Osteoblast (primary cell): ENCODE data around the gene RNF5. TPM values are rescaled to one million over a fixed set of nuclear protein-coding genes. Genes with fewer than 3 reads are reported as not detected.
A peak's percentile ranks its signal among the peaks of the same experiment; 100 is the strongest.

Source experiments
- DNase-seq: peaks from one replicate; pipeline ENCODE4 v3.0.0; 2011; ENCODE audit warnings: low spot score, mixed read lengths; ENCODE audit not compliant: insufficient read length; ENCODE audit errors: missing footprints
- H2AFZ ChIP-seq: 2 replicates; pipeline ENCODE4 v1.6.0; 2011; ENCODE audit warnings: mild to moderate bottlenecking, low read length
- H3K27ac ChIP-seq: 2 replicates; pipeline ENCODE4 v1.5.1; 2011; ENCODE audit warnings: mild to moderate bottlenecking, low read depth, low read length, moderate library complexity
- H3K27me3 ChIP-seq: 2 replicates; pipeline ENCODE4 v1.6.0; 2012; ENCODE audit warnings: mild to moderate bottlenecking, control low read depth, inconsistent platforms, low read length, moderate library complexity; ENCODE audit not compliant: insufficient read depth
- H3K36me3 ChIP-seq: 2 replicates; pipeline ENCODE4 v1.5.1; 2011; ENCODE audit warnings: mild to moderate bottlenecking, low read length, control low read depth, moderate library complexity; ENCODE audit not compliant: insufficient read depth
- H3K4me1 ChIP-seq: 2 replicates; pipeline ENCODE4 v1.5.1; 2011; ENCODE audit warnings: mild to moderate bottlenecking, low read length, control low read depth, moderate library complexity; ENCODE audit not compliant: insufficient read depth
- H3K4me2 ChIP-seq: 2 replicates; pipeline ENCODE4 v1.6.0; 2011; ENCODE audit warnings: mild to moderate bottlenecking, low read length; ENCODE audit not compliant: insufficient read depth
- H3K4me3 ChIP-seq: fragments of 200-600 bp; sonication (generic); 3 replicates; pipeline ENCODE4 v1.5.1; 2012; ENCODE audit warnings: mild to moderate bottlenecking, low read length, inconsistent platforms; ENCODE audit not compliant: insufficient read depth
- H3K79me2 ChIP-seq: 2 replicates; pipeline ENCODE4 v1.6.0; 2012; ENCODE audit warnings: mild to moderate bottlenecking, low read length, control low read depth, inconsistent platforms; ENCODE audit not compliant: insufficient read depth
- H3K9me3 ChIP-seq: 2 replicates; pipeline ENCODE4 v1.5.1; 2011; ENCODE audit warnings: low read depth, low read length, control low read depth
- H4K20me1 ChIP-seq: 2 replicates; pipeline ENCODE4 v1.6.0; 2012; ENCODE audit warnings: mild to moderate bottlenecking, low read length, control low read depth; ENCODE audit not compliant: insufficient read depth
- CTCF ChIP-seq: IDR thresholded peaks from 2 replicates; pipeline ENCODE4 v1.5.1; 2011; ENCODE audit warnings: mild to moderate bottlenecking, low read depth, low read length, moderate library complexity; ENCODE audit errors: extremely low read depth
- total RNA-seq: library from RNA; depleted of rRNA; stranded (reverse); fragments of >200 nt; gene quantifications from 2 replicates; pipeline ENCODE4 v1.2.3, GENCODE V29; 2012

The RNF5 gene
- total RNA-seq, 1 donor, result 32.9 TPM

- peak; percentile 73 for DNase-seq
- H3K36me3 ChIP-seq, result peaks cover 13% of the 10 kb centered on the region
- peaks cover 35% of the 10 kb centered on the region for H3K4me1 ChIP-seq
- H3K27me3 ChIP-seq, result no peaks in the 10 kb centered on the region
- peak overlapping the region; percentile 93 for H2AFZ ChIP-seq
- peak overlapping the region; percentile 86 for H3K4me3 ChIP-seq
- no peaks in the 10 kb centered on the region for H4K20me1 ChIP-seq
- peak overlapping the region; percentile 99 for H3K4me2 ChIP-seq
- H3K27ac ChIP-seq, result peak overlapping the region; percentile 93
- H3K79me2 ChIP-seq, result peaks cover 47% of the 10 kb centered on the region
- no peaks in the 10 kb centered on the region for H3K9me3 ChIP-seq
- TF ChIP-seq CTCF, result no peak
Measured at GRCh38 chr6:32176476-32177182, 1.6 kb upstream of the RNF5 start.

GRCh38 chr6:32177183-32177787, 920 bp upstream of the RNF5 start:
- TF ChIP-seq CTCF, result no peak
- Histone ChIP-seq H2AFZ (peak overlapping the region; percentile 93), H3K79me2 (peaks cover 47% of the 10 kb centered on the region), H3K27me3 (no peaks in the 10 kb centered on the region), H3K36me3 (peaks cover 13% of the 10 kb centered on the region), H3K4me1 (peaks cover 35% of the 10 kb centered on the region), H3K4me2 (peak overlapping the region; percentile 99), H3K4me3 (peak overlapping the region; percentile 86), H3K27ac (peak overlapping the region; percentile 93), H4K20me1 (no peaks in the 10 kb centered on the region), H3K9me3 (no peaks in the 10 kb centered on the region)
- DNase-seq, result peak; percentile 92

- no peaks in the 10 kb centered on the region for H4K20me1 ChIP-seq
- H3K4me2 ChIP-seq, result peak overlapping the region; percentile 99
- peak overlapping the region; percentile 93 for H3K27ac ChIP-seq
- H3K36me3 ChIP-seq, result peaks cover 26% of the 10 kb centered on the region
- H3K4me3 ChIP-seq, result peak overlapping the region; percentile 86
- peaks cover 31% of the 10 kb centered on the region for H3K79me2 ChIP-seq
- H3K4me1 ChIP-seq, result peaks cover 35% of the 10 kb centered on the region
- H3K27me3 ChIP-seq, result no peaks in the 10 kb centered on the region
- no peak for TF ChIP-seq CTCF
- H2AFZ ChIP-seq, result peak overlapping the region; percentile 87
- no peaks in the 10 kb centered on the region for H3K9me3 ChIP-seq
- DNase-seq, result peak; percentile 42
Measured at GRCh38 chr6:32178547-32179440, 589 bp downstream of the RNF5 start.
